Kidney epithelial cell (primary cell): Measurements from ENCODE around the gene IGSF1. TPM values are rescaled to one million over a fixed set of nuclear protein-coding genes. Genes with fewer than 3 reads are reported as not detected.
"Not testable (repeated sequence)": the region's sequence is repeated elsewhere in the genome, so short reads cannot be mapped to it uniquely, and the experiment has no call there.

ENCODE experiments used
- DNase-seq: peaks from one replicate; pipeline ENCODE4 v3.0.0-alpha.2; 2010; ENCODE audit warnings: low read depth
- H3K27me3 ChIP-seq: 2 replicates; pipeline ENCODE4 v1.6.0; 2011; ENCODE audit warnings: low read length; ENCODE audit not compliant: control insufficient read depth, insufficient read depth
- H3K36me3 ChIP-seq: 2 replicates; pipeline ENCODE4 v1.5.1; 2011; ENCODE audit warnings: low read length; ENCODE audit not compliant: control insufficient read depth, insufficient read depth
- H3K4me3 ChIP-seq: 2 replicates; pipeline ENCODE4 v1.5.1; 2011; ENCODE audit warnings: low read depth, mild to moderate bottlenecking, control low read depth, low read length
- CTCF ChIP-seq: IDR thresholded peaks from 2 replicates; pipeline ENCODE4 v1.5.1; 2011; ENCODE audit warnings: mild to moderate bottlenecking, moderate library complexity, low read length, control low read depth, inconsistent platforms; ENCODE audit not compliant: insufficient read depth, poor library complexity, severe bottlenecking
- total RNA-seq: library from RNA; depleted of rRNA; stranded (reverse); fragments of >200 nt; gene quantifications from 2 replicates; pipeline ENCODE4 v1.2.3, GENCODE V29; 2015

IGSF1 gene
- total RNA-seq, 1 donor from 2014 or later: 0.13 TPM

- DNase-seq: no peak
- no peak overlapping the region for H3K4me3 ChIP-seq
- no peaks in the 10 kb centered on the region for H3K36me3 ChIP-seq
- H3K27me3 ChIP-seq: no peaks in the 10 kb centered on the region
- TF ChIP-seq CTCF: no peak
These were observed 31.7 kb downstream of the IGSF1 start for GRCh38 chrX:131257367-131257766.

GRCh38 chrX:131250984-131251738 is 37.9 kb downstream of the IGSF1 start:
- DNase-seq, H3K4me3 ChIP-seq, H3K36me3 ChIP-seq, H3K27me3 ChIP-seq: not testable (repeated sequence)

DNA sequence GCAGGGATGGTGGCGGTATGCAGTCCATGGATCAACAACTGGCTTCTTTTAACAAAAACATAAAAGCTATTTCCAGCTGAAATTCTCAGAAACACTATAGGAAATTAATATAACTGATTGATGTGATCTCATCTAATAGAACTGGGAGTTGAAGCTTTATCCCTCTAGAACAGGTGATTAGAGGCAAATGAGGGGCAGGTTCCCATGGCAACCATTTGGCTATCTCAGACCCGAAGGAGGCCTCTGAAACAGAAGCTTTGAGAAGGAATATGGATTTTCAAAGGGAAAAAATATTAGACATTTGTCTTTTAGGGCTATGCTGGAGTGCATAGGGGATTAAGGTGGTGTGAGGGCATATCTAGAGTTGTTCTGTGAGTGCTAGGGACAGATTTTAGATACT is 50.0 kb downstream of the IGSF1 start:
- no peaks in the 10 kb centered on the region for H3K27me3 ChIP-seq
- no peaks in the 10 kb centered on the region for H3K36me3 ChIP-seq
- no peak for DNase-seq
- TF ChIP-seq CTCF: no peak
- no peak overlapping the region for H3K4me3 ChIP-seq

DNA sequence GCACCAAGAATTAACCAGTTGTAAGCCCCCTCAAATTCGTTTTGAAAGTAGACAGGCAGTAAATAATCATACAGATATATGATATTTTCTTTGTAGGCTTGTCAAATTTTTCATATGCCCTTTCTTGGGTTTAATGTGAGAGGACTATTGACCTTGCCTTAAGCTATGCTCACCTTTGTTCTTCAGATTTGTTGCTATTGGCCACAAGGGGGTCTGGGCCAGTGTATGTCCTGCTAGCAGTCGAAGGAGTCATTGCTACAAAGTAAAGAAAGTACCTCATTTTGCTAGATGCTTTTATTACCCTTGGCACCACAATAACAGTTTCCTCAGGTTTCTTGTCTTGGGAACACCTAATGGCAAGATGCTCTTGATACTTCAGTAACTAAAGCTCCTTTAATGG is 51.7 kb downstream of the IGSF1 start:
- Histone ChIP-seq H3K4me3 (no peak overlapping the region), H3K27me3 (no peaks in the 10 kb centered on the region), H3K36me3 (no peaks in the 10 kb centered on the region)
- DNase-seq: no peak
- TF ChIP-seq CTCF: no peak

DNA sequence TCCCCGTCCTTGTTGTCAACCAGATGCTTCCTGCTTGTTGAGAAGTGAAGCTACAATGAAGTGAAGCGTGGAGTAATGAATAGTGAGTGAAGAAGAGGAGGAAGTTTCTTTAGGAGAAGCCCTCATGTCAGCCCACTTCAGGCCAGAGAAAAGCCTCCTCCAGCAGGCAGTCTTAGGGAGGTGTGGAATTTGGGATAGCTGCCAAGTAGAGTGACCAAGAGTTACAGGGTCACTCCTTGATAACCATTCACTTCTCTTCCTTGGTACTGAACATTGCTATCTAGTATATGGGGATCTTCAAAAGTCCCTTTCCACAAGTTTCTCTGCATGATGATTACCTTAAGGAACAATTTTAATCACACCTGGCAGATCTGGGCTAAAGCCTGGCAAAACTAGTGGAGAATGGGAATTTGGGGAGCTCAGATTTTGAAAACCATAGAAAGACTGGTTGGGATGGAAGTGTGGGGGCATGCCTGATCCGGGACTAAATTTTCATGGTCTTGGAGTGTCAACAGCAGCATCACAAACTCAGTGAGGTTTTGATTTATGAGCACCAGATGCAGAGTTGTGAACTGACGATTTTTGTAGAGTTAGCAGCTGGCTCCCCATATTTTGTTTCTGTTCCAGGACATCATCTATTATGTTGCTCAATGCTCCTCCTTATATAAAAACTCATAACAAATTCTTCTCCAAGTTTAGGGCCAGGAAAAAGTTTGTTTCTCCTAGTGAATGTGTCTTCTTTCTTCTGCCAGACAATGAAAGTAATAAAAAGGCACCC is 53.1 kb downstream of the IGSF1 start:
- DNase-seq: no peak
- TF ChIP-seq CTCF: no peak
- H3K36me3 ChIP-seq: no peaks in the 10 kb centered on the region

GRCh38 chrX:131227608-131228007 is 61.5 kb downstream of the IGSF1 start:
- DNase-seq: no peak
- no peaks in the 10 kb centered on the region for H3K36me3 ChIP-seq
- no peak for TF ChIP-seq CTCF
- no peak overlapping the region for H3K4me3 ChIP-seq
- H3K27me3 ChIP-seq: no peaks in the 10 kb centered on the region

More for the DNA sequence above, 53.1 kb downstream of the IGSF1 start:
- Histone ChIP-seq H3K4me3 (no peak overlapping the region), H3K27me3 (no peaks in the 10 kb centered on the region)
